HEK293 (cell line): ENCODE data around the gene RGSL1.

ENCODE experiments used
- CTCF ChIP-seq: fragments of 450-650 bp; formaldehyde crosslinking; IDR thresholded peaks from 2 replicates; pipeline ENCODE4 v1.5.1; 2016; ENCODE audit warnings: missing biosample characterization, missing genetic modification characterization
- KLF16 ChIP-seq: fragments of 450-650 bp; formaldehyde crosslinking; IDR thresholded peaks from 2 replicates; pipeline ENCODE4 v1.5.1; 2017; ENCODE audit warnings: missing biosample characterization, missing genetic modification characterization
- ZNF121 ChIP-seq: fragments of 450-650 bp; formaldehyde crosslinking; IDR thresholded peaks from 2 replicates; pipeline ENCODE4 v1.5.1; 2016; ENCODE audit warnings: missing biosample characterization, missing genetic modification characterization
- ZNF146 ChIP-seq: fragments of 450-650 bp; formaldehyde crosslinking; IDR thresholded peaks from 2 replicates; pipeline ENCODE4 v1.5.1; 2016; ENCODE audit warnings: missing biosample characterization, missing genetic modification characterization

GRCh38 chr1:182410620-182411273, 39.2 kb upstream of the RGSL1 start:
- TF ChIP-seq KLF16 (tag by site-specific recombination) (no peak), ZNF146 (tag by site-specific recombination) (no peak), ZNF121 (no peak), CTCF (no peak)
